Right hindlimb (tissue), 1 donor: ENCODE data around the gene ERVV-1.
"Not testable (repeated sequence)": the region's sequence is repeated elsewhere in the genome, so short reads cannot be mapped to it uniquely, and the experiment has no call there.

Experiments
- DNase-seq: peaks from one replicate; pipeline ENCODE4 v3.0.0-alpha.2; 2018

ERVV-1 gene, protein sequence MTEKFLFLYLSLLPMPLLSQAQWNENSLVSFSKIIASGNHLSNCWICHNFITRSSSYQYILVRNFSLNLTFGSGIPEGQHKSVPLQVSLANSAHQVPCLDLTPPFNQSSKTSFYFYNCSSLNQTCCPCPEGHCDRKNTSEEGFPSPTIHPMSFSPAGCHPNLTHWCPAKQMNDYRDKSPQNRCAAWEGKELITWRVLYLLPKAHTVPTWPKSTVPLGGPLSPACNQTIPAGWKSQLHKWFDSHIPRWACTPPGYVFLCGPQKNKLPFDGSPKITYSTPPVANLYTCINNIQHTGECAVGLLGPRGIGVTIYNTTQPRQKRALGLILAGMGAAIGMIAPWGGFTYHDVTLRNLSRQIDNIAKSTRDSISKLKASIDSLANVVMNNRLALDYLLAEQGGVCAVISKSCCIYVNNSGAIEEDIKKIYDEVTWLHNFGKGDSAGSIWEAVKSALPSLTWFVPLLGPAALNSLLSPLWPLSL

GRCh38 chr19:53013621-53014020 lies at the start of gene ERVV-1:
Gene ERVV-1, plus strand, starts transcription at chr19:53013921. Its CDS starts 170 bp downstream, at chr19:53014091.
- no peak for DNase-seq

GRCh38 chr19:52967772-52968171 lies 45.9 kb upstream of the ERVV-1 start:
- no peak for DNase-seq

DNA sequence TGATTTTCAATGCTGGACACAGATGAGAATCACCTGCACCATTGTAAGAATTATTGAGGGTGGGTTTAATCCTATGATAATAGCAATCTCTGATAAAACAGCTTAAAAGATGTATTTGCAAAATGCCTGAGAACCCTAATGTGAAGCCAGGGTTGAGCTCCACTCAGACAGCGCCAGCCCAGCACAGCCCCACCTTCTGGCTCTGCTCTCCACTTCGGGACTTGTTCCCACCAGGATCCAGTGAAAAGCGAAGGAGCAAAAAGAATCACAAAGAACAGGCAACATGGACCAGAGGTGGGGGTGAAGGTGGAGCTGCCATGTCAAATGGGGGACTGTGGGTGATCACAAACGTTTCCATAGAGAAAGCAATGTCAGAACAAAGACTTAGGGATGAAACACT lies 32.4 kb upstream of the ERVV-1 start:
- DNase-seq = no peak

DNA sequence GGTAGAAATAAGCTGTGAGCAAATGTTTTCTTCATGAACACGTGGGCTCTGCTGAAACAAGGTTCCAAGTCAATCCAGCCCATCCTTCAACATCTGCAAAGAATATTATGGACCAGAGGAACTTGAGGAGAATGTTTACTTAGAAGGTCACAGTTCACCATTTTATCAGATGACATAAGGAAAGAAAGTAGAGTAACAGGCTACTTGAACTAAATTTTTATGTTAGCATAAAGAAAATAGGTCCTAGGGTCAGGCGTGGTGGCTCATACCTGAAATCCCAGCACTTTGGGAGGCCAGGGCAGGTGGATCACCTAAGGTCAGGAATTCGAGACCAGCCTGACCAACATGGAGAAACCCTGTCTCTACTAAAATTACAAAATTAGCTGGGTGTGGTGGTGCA lies 30.6 kb upstream of the ERVV-1 start:
- not testable (repeated sequence) for DNase-seq

GRCh38 chr19:52987221-52987620 lies 26.5 kb upstream of the ERVV-1 start:
- no peak for DNase-seq

GRCh38 chr19:52988506-52988905 lies 25.2 kb upstream of the ERVV-1 start:
- DNase-seq = no peak

DNA sequence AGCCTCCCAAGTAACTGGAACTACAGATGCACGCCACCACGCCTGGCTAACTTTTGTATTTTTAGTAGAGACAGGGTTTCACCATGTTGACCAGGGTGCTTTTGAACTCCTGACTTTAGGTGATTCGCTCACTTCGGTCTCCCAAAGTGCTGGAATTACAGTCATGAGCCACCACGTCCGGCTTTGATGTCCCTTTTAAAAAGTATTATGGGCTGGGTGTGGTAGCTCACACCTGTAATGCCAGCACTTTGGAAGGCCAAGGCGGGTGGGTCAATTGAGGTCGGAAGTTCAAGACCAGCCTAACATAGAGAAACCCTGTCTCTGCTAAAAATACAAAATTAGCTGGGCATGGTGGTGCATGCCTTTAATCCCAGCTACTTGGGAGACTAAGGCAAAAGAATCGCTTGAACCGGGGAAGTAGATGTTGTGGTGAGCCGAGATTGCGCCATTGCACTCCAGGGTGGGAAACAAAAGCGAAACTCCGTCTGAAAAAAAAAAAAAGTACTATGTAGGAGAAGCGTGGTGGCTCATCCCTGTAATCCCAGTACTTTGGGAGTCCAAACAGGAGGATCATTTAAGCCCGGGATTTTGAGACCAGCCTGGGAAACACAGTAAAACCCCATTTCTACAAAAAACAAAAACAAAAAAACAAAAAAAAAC lies 22.8 kb upstream of the ERVV-1 start:
- no peak for DNase-seq

GRCh38 chr19:52991484-52991883 lies 22.2 kb upstream of the ERVV-1 start:
- DNase-seq = no peak

DNA sequence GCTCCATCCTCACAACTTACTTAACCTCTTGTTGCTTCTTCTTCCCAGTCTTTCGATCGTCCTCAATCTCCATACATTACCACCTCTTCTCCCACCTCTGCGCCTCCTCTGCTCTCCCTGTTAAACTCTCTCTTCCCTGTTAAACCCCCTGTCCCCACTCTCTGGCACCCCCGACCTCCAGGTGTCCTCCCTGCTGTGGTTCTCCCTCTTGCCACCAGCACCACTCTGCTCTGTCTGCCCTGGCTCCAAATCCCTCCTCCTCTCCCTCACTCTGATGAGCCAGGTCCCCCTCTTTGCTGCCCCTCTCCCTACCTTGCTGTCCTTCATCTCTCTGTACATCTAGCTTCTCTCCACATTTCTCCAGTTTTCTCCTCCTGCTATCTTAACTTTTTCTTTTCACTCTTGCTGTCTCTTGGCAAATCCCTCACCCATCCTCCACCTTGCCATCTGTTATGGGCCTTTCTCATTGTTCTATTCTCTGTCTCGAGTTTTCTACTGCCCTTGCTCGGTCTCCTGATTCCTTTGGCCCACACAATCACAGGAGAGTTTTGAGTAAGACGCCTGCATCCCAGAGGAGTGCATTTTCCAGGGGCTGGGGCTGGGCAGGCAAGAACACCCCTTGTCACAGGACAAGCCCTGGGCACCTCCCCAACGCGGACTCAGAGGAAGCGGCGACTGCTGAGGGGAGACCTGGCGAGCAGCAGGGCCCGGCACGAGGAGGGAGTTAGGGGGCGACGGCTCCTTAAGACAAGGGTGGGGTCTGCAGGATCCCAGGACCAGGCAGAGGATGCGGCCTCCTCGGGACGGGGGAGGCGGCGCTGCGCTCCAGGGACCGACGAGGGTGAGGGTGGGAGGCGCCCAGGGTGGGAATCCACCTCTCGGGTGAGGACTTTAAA lies 21.4 kb upstream of the ERVV-1 start:
- peak; percentile 26 for DNase-seq

GRCh38 chr19:52993342-52994178 lies 20.2 kb upstream of the ERVV-1 start:
- peak; percentile 87 for DNase-seq

GRCh38 chr19:52995711-52996110 lies 18.0 kb upstream of the ERVV-1 start:
- DNase-seq = no peak

DNA sequence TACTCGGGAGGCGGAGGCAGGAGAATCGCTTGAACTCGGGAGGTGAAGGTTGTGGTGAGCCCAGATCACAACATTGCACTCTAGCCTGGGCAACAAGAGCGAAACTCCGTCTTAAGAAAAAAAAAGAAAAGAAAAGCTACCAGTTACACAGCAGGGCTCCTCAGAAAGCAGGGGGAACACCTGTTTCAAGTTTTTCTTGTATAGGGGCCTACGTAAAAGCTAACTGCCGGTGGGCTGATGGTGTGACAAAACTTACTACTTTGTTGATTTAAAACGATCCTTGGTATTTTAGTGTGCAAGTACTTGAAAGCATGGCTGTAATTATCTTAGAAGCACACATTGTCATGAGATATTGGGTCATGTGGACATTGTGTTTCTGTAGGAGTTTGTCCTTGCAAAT lies 15.7 kb upstream of the ERVV-1 start:
- no peak for DNase-seq

DNA sequence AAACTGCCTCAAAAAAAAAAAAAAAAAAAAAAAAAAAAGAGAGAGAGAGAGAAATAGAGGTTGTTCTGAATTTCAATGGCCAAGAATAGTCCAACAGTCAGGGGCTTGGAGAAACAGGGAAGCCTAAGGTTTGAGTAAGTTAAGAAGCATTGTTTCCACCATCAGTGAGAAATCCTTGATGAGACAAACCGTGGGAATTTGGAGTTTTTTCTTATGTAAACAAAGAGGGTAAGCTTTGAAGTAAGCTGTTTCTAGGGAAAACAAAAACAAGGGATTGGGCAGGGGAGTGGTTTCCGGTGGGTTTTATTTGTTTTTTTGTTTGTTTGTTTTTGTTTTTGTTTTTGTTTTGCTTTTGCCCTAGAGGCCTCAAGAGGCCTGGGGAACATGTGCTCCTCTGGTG lies 11.2 kb upstream of the ERVV-1 start:
- DNase-seq = no peak

DNA sequence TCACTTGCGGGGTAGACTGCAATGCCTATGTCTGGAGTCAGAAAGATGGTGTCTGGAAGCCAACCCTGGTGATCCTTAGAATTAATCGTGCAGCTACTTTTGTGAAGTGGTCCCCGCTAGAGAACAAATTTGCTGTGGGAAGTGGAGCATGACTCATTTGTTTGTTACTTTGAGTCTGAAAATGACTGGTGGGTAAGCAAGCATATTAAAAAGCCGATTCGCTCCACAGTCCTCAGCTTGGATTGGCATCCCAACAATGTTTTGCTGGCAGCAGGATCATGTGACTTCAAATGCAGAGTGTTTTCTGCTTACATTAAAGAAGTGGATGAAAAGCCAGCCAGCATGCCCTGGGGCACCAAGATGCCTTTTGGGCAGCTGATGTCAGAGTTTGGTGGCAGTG lies 9.5 kb upstream of the ERVV-1 start:
- no peak for DNase-seq

GRCh38 chr19:53007200-53007599 lies 6.5 kb upstream of the ERVV-1 start:
- no peak for DNase-seq

GRCh38 chr19:53007606-53008005 lies 6.1 kb upstream of the ERVV-1 start:
- DNase-seq = no peak

- no peak for DNase-seq
Measured at GRCh38 chr19:53008061-53008778, 5.5 kb upstream of the ERVV-1 start.

- no peak for DNase-seq
Measured at GRCh38 chr19:53010494-53010893, 3.2 kb upstream of the ERVV-1 start.

DNA sequence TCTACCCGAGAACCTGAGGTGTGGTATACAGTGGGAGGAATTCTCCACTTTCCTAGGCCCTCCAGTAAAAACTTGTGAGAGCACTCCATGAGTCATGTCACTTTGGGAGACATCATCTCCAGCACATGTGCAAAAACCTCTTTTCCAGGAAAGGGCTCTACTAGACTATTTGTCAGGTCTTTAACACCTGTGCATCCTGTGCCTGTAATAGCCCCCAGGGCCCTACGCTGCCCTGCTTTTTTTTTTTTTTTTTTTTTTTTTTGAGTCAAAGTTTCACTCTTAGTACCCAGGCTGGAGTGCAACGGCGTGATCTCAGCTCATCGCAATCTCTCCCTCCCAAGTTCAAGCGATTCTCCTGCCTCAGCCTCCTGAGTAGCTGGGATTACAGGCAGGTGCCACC lies 1.7 kb upstream of the ERVV-1 start:
- DNase-seq = no peak

DNA sequence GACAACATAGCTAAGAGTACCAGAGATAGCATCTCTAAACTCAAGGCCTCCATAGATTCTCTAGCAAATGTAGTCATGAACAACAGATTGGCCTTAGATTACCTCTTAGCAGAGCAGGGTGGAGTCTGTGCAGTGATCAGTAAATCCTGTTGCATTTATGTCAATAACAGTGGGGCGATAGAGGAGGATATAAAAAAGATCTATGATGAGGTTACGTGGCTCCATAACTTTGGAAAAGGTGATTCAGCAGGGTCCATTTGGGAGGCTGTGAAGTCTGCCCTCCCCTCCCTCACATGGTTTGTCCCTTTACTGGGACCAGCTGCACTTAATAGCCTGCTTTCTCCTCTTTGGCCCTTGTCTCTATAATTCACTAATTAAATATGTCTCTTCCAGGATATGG lies 1.4 kb downstream of the ERVV-1 start:
- no peak for DNase-seq

GRCh38 chr19:53015730-53016129 lies 2.0 kb downstream of the ERVV-1 start:
- no peak for DNase-seq

- no peak for DNase-seq
Measured at GRCh38 chr19:53019684-53020083, 6.0 kb downstream of the ERVV-1 start.
